Heart left ventricle (tissue), 13 donors: ENCODE measurements around the gene IL3RA.

Experiments used
- CTCF ChIP-seq, 12 donors: fragments of 200-600 bp; sonication (generic) in 4 of 12; IDR thresholded peaks; one replicate each; pipeline versions ENCODE4 v1.5.0 to v1.8.0; 2018 to 2022; ENCODE audit warnings: antibody characterized with exemption in 12 of 12, mild to moderate bottlenecking in 5 of 12
- POLR2A ChIP-seq, 2 donors: fragments of 450-650 bp; IDR thresholded peaks; one replicate each; pipeline ENCODE4 v1.6.1; 2017; ENCODE audit warnings: antibody characterized with exemption in 2 of 2, mild to moderate bottlenecking in 2 of 2, moderate library complexity in 2 of 2
- donor health status: ischemic (EF 13 %, LVEDD 7.1; RV severe dilation, severe dysfunction).
- donor health status: DM: no; HTN: yes; CAD: no.
- donor health status: DM: no; HTN: no; CAD: no.
- donor health status: ischemic (EF 25% LVEDD 6.9; RV normal size, moderate dysfunction).
- donor health status: ischemic (EF 25% LVEDD 5.7; RV mildly dilated, moderate dysfunction).
- donor health status: ischemic (EF 35%, LVEDD 5.7; RV mildly dilated, moderate dysfunction).
- donor health status: nonischemic (EF 11% LVEDD 7.7; RV severe dilation, severe dysfunction).
- donor health status: DM: yes; HTN: yes; CAD: no.
- donor health status: PGD.
- donor health status: ischemic (EF 29% LVEDD 5.4; RV normal size, mild dysfunction).
- donor health status: nonischemic (EF 23%, LVEDD 6.1; RV moderate dilation, normal function).

DNA sequence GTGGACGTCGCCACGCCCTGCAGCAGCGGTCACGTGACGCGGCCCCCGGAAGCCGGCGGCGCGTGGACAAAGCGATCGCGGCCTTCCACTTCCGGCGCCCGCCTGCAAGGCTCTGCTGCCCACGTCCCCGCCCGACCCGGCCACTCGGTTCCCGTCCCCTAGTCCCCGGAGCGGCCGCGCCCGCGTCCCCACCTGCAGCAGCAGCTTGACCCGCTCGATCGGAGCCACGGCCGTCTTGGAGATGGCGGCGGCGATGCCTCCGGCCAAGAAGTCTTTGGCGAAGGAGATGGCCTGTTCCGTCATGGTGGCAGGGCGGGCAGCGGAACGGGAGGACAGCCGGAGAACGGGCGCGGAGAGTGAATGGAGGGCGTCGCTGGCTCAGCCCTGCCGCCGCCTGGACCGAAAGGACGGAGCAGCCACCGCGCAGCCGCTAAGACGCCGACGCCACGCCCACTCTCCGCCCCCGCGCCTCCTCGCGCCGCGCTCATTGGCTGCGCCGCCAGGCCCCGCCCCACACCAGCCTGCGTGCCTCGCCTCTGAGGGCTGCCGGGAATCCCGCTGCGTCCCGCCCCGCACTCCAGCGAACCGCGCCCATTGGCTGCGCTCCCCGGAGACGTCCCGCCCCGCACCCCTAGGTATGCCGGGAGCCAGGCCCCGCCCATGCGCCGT is 55.3 kb downstream of the IL3RA start, which contains the start of gene SLC25A6:
- TF ChIP-seq POLR2A (IDR thresholded peaks at IDR 0.05) (peak; percentile 90 to 96), CTCF (IDR thresholded peaks at IDR 0.05) (peak in 5 of 12 donors; percentile 8 to 46 (median 28))
